Smooth muscle cell (in vitro differentiated cells): ENCODE data around the gene SEC14L3. TPM values are rescaled to one million over a fixed set of nuclear protein-coding genes. Genes with fewer than 3 reads are reported as not detected.
A peak's percentile ranks its signal among the peaks of the same experiment; 100 is the strongest.

ENCODE experiments used
- DNase-seq: peaks from one replicate; lab custom pipeline; 2025; ENCODE audit not compliant: unreplicated experiment; lab: John Stamatoyannopoulos, UW
- H2AFZ ChIP-seq: fragments of 200-600 bp; sonication (generic); 2 replicates; pipeline ENCODE4 v1.6.0; 2016; ENCODE audit warnings: antibody characterized with exemption, low read depth, mild to moderate bottlenecking
- H3F3A ChIP-seq: fragments of 200-600 bp; sonication (generic); 2 replicates; pipeline ENCODE4 v1.6.0; 2017; ENCODE audit warnings: antibody characterized with exemption, low read depth
- H3K27ac ChIP-seq: fragments of 200-600 bp; sonication (generic); 2 replicates; pipeline ENCODE4 v1.5.1; 2016; ENCODE audit warnings: low read depth, mild to moderate bottlenecking
- H3K27me3 ChIP-seq: fragments of 200-600 bp; sonication (generic); 2 replicates; pipeline ENCODE4 v1.6.1; 2016; ENCODE audit warnings: low read depth, mild to moderate bottlenecking
- H3K36me3 ChIP-seq: fragments of 200-600 bp; sonication (generic); 2 replicates; pipeline ENCODE4 v1.5.1; 2016; ENCODE audit warnings: low read depth
- H3K4me1 ChIP-seq: fragments of 200-600 bp; sonication (generic); 2 replicates; pipeline ENCODE4 v1.5.1; 2016; ENCODE audit warnings: low read depth
- H3K4me2 ChIP-seq: fragments of 200-600 bp; sonication (generic); 2 replicates; pipeline ENCODE4 v1.6.0; 2016; ENCODE audit warnings: mild to moderate bottlenecking
- H3K4me3 ChIP-seq: fragments of 200-600 bp; sonication (generic); 2 replicates; pipeline ENCODE4 v1.5.1; 2016; ENCODE audit warnings: mild to moderate bottlenecking
- H3K79me2 ChIP-seq: fragments of 200-600 bp; sonication (generic); 2 replicates; pipeline ENCODE4 v1.6.0; 2016; ENCODE audit warnings: low read depth, mild to moderate bottlenecking
- H3K9ac ChIP-seq: fragments of 200-600 bp; sonication (generic); 2 replicates; pipeline ENCODE4 v1.6.0; 2016; ENCODE audit warnings: low read depth
- H3K9me3 ChIP-seq: fragments of 200-600 bp; sonication (generic); replicated peaks from 2 replicates; pipeline ENCODE4 v1.5.1; 2016; ENCODE audit warnings: low read depth
- H4K20me1 ChIP-seq: fragments of 200-600 bp; sonication (generic); 2 replicates; pipeline ENCODE4 v1.6.0; 2016; ENCODE audit warnings: low read depth
- CTCF ChIP-seq: fragments of 200-600 bp; sonication (generic); IDR thresholded peaks from 2 replicates; pipeline ENCODE4 v1.5.1; 2017; ENCODE audit warnings: borderline replicate concordance, mild to moderate bottlenecking, antibody characterized with exemption; ENCODE audit not compliant: insufficient read depth, poor library complexity, severe bottlenecking
- WGBS: methylation state at CpG from one replicate; pipeline ENCODE4 v1.1.7; 2016; ENCODE audit warnings: low lambda C conversion rate; 5-methylcytosine and 5-hydroxymethylcytosine counted together
- polyA plus RNA-seq: library from polyadenylated mRNA; unstranded; fragments of >200 nt; fragmentation: Nextera tagmentation; extraction: Ambion mirVana; gene quantifications from 2 replicates; pipeline ENCODE4 v1.2.1, GENCODE V29; 2016
- total RNA-seq: library from RNA; depleted of rRNA; stranded (reverse); fragments of >200 nt; gene quantifications from 2 replicates; pipeline ENCODE4 v1.2.3, GENCODE V29; 2014

Gene SEC14L3
- total and polyA plus RNA-seq, 2 experiments from 2014 or later, result not detected

DNA sequence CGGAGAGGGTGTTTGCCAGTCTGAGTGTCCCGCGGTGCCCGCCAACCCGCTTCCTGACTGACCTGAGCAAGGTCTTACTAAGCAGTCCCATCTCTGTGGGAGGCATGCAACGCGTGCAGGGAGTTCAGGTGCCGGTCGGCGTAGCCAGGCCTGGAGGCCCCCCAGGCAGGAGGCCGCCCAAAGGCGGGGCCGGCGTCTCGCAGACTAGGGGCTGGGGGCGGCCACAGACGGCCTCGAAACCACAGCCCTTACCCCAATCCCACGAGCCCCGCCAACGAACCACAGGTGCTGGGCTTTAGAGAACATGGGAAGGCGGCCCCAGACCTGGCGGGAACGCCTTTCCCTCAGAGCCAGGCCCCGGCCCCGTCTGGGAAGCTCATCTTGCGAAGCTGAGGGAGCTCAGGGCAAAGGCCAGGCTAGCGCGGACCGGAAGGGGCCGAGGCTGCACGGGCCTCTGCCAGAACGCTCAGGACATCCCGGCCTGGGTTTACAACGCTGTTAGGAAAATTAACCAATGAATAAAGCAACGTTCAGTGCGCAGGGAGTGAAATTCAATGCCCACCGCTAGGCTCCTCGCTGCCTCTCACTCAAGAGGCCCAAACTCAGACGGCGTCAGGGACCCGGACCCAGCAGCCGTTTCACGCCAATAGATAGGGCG lies 48.4 kb downstream of the SEC14L3 start:
- peak overlapping the region; percentile 83 for H3K4me2 ChIP-seq
- H3K27ac ChIP-seq, result peak overlapping the region; percentile 98
- DNase-seq, result peak; percentile 63
- no peaks in the 10 kb centered on the region for H3K36me3 ChIP-seq
- H3K9me3 ChIP-seq, result no peaks in the 10 kb centered on the region
- H3K9ac ChIP-seq, result peak overlapping the region; percentile 85
- H3K4me1 ChIP-seq, result peaks cover 23% of the 10 kb centered on the region
- no peaks in the 10 kb centered on the region for H4K20me1 ChIP-seq
- TF ChIP-seq CTCF, result no peak
- H3K79me2 ChIP-seq, result no peaks in the 10 kb centered on the region
- no peaks in the 10 kb centered on the region for H3K27me3 ChIP-seq
- 1% methylated on average over 45 of the region's 45 CpGs for WGBS
- peak overlapping the region; percentile 29 for H2AFZ ChIP-seq
- peak overlapping the region; percentile 57 for H3K4me3 ChIP-seq
- peaks cover 20% of the 10 kb centered on the region for H3F3A ChIP-seq

GRCh38 chr22:30422481-30423300 lies 49.1 kb downstream of the SEC14L3 start:
- H3K4me1 ChIP-seq, result peaks cover 23% of the 10 kb centered on the region
- DNase-seq, result peak; percentile 61
- 25% methylated on average over 18 of the region's 18 CpGs for WGBS

DNA sequence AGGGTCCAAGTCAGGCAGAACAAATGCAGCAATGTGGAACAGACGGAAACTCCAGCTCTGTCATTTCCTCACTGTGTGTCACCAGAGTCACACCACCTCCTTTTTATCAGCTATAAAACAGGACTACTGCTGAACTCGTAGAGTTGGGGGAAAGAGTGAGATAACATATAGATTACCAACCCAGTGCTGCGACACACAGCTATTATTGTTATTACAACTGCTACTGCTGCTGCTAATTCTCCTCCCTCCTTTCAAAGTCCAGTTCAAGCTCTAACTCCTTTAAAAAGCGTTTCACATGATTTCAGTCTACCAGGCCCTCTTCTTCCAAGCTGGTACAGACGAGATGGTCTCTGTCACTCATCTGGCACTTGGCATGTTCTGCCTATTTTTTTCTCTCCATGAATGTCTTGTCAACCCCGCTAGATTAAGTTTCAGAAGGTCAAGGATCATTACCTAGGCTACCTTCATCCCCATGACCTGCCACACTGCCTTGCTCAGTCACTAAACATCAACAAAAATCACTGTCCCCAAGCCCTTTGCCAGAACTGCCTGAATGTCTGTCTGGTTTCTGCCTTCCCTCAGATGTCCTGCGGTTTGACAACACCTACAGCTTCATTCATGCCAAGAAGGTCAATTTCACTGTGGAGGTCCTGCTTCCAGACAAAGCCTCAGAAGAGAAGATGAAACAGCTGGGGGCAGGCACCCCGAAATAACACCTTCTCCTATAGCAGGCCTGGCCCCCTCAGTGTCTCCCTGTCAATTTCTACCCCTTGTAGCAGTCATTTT lies 49.9 kb downstream of the SEC14L3 start:
- Histone ChIP-seq H3F3A (peaks cover 20% of the 10 kb centered on the region), H3K27me3 (no peaks in the 10 kb centered on the region), H3K79me2 (no peaks in the 10 kb centered on the region), H3K4me3 (no peak overlapping the region), H3K27ac (peak overlapping the region; percentile 98), H3K36me3 (no peaks in the 10 kb centered on the region), H3K4me1 (peaks cover 23% of the 10 kb centered on the region), H4K20me1 (no peaks in the 10 kb centered on the region), H2AFZ (no peak overlapping the region), H3K4me2 (peak overlapping the region; percentile 83), H3K9me3 (no peaks in the 10 kb centered on the region), H3K9ac (peak overlapping the region; percentile 89)
- 39% methylated on average over 8 of the region's 8 CpGs for WGBS
- no peak for DNase-seq
- no peak for TF ChIP-seq CTCF

More at GRCh38 chr22:30422481-30423300, 49.1 kb downstream of the SEC14L3 start:
- no peaks in the 10 kb centered on the region for H3K79me2 ChIP-seq
- H4K20me1 ChIP-seq, result no peaks in the 10 kb centered on the region
- no peaks in the 10 kb centered on the region for H3K36me3 ChIP-seq
- H2AFZ ChIP-seq, result peak overlapping the region; percentile 29
- peak overlapping the region; percentile 83 for H3K4me2 ChIP-seq
- H3F3A ChIP-seq, result peaks cover 20% of the 10 kb centered on the region
- H3K27me3 ChIP-seq, result no peaks in the 10 kb centered on the region
- no peak for TF ChIP-seq CTCF
- peak overlapping the region; percentile 57 for H3K4me3 ChIP-seq
- no peaks in the 10 kb centered on the region for H3K9me3 ChIP-seq
- H3K9ac ChIP-seq, result peak overlapping the region; percentile 89
- peak overlapping the region; percentile 98 for H3K27ac ChIP-seq
